Skeletal muscle tissue (tissue), 4 donors: ENCODE data around the gene HYAL1. TPM values are rescaled to one million over a fixed set of nuclear protein-coding genes. Genes with fewer than 3 reads are reported as not detected.

Experiments
- H3K27ac ChIP-seq: one replicate; pipeline ENCODE4 v1.7.0; 2013; ENCODE audit warnings: mild to moderate bottlenecking, low read depth, low read length, inconsistent platforms
- H3K27me3 ChIP-seq, 3 donors: one replicate each; pipeline ENCODE4 v1.7.0; 2013; ENCODE audit warnings: low read length in 3 of 3; ENCODE audit not compliant: control insufficient read depth in 3 of 3, insufficient read depth in 3 of 3
- H3K36me3 ChIP-seq, 3 donors: one replicate each; pipeline ENCODE4 v1.7.0; 2013; ENCODE audit warnings: low read length in 3 of 3; ENCODE audit not compliant: control insufficient read depth in 3 of 3, insufficient read depth in 3 of 3
- H3K4me1 ChIP-seq, 3 donors: one replicate each; pipeline ENCODE4 v1.7.0; 2013; ENCODE audit warnings: low read length in 3 of 3, mild to moderate bottlenecking in 3 of 3; ENCODE audit not compliant: control insufficient read depth in 3 of 3, insufficient read depth in 3 of 3
- H3K4me3 ChIP-seq, 3 donors: one replicate each; pipeline ENCODE4 v1.7.0; 2013; ENCODE audit warnings: low read length in 3 of 3
- H3K9ac ChIP-seq, 3 donors: one replicate each; pipeline ENCODE4 v1.7.0; 2013; ENCODE audit warnings: low read length in 3 of 3, mild to moderate bottlenecking in 3 of 3, moderate library complexity in 2 of 3, low read depth in 1 of 3
- H3K9me3 ChIP-seq, 3 donors: one replicate each; pipeline ENCODE4 v1.7.0; 2013; ENCODE audit warnings: low read length in 3 of 3; ENCODE audit not compliant: control insufficient read depth in 3 of 3
- total RNA-seq: library from RNA; depleted of rRNA; stranded (reverse); fragments of >200 nt; gene quantifications from one replicate; pipeline ENCODE4 v1.2.3, GENCODE V29; 2014
- donor health status: Osteomylitis.

HYAL1 gene
- total RNA-seq, 1 donor from 2014 or later: 2.6 TPM

GRCh38 chr3:50325497-50326181 lies 22.3 kb upstream of the HYAL1 start:
- Histone ChIP-seq H3K27me3 (no peaks in the 10 kb centered on the region), H3K4me1 (peaks cover 32 to 54% (median 46%) of the 10 kb centered on the region in 3 donors), H3K27ac (no peak overlapping the region), H3K36me3 (peaks cover 17 to 23% (median 22%) of the 10 kb centered on the region in 3 donors), H3K9me3 (no peaks in the 10 kb centered on the region), H3K4me3 (no peak overlapping the region), H3K9ac (no peak overlapping the region)

GRCh38 chr3:50325113-50325480 lies 21.7 kb upstream of the HYAL1 start:
- Histone ChIP-seq H3K27ac (no peak overlapping the region), H3K4me1 (peaks cover 37 to 60% (median 52%) of the 10 kb centered on the region in 3 donors), H3K4me3 (no peak overlapping the region), H3K9ac (no peak overlapping the region), H3K27me3 (no peaks in the 10 kb centered on the region), H3K9me3 (no peaks in the 10 kb centered on the region), H3K36me3 (peaks cover 12 to 18% (median 16%) of the 10 kb centered on the region in 3 donors)

GRCh38 chr3:50324351-50325112 lies 21.2 kb upstream of the HYAL1 start:
- Histone ChIP-seq H3K4me3 (no peak overlapping the region), H3K27ac (peak overlapping the region; percentile 97), H3K9ac (peak overlapping the region in 2 of 3 donors; percentile 10 to 25), H3K27me3 (no peaks in the 10 kb centered on the region), H3K9me3 (no peaks in the 10 kb centered on the region), H3K36me3 (peaks cover 10 to 19% (median 14%) of the 10 kb centered on the region in 3 donors), H3K4me1 (peaks cover 43 to 65% (median 57%) of the 10 kb centered on the region in 3 donors)

GRCh38 chr3:50323614-50324199 lies 20.3 kb upstream of the HYAL1 start:
- no peak overlapping the region for H3K4me3 ChIP-seq
- peak overlapping the region; percentile 97 for H3K27ac ChIP-seq
- H3K9ac ChIP-seq: peak overlapping the region; percentile 8 to 16 (median 10)
- H3K27me3 ChIP-seq: no peaks in the 10 kb centered on the region
- peaks cover 50 to 72% (median 64%) of the 10 kb centered on the region in 3 donors for H3K4me1 ChIP-seq
- H3K36me3 ChIP-seq: peaks cover 17 to 27% (median 17%) of the 10 kb centered on the region in 3 donors
- no peaks in the 10 kb centered on the region for H3K9me3 ChIP-seq

GRCh38 chr3:50323092-50323600 lies 19.8 kb upstream of the HYAL1 start:
- Histone ChIP-seq H3K36me3 (peaks cover 22 to 33% (median 23%) of the 10 kb centered on the region in 3 donors), H3K27me3 (no peaks in the 10 kb centered on the region), H3K27ac (peak overlapping the region; percentile 97), H3K9ac (peak overlapping the region in 2 of 3 donors; percentile 34 to 98), H3K4me1 (peaks cover 51 to 72% (median 64%) of the 10 kb centered on the region in 3 donors), H3K4me3 (peak overlapping the region in 2 of 3 donors; percentile 23 to 91), H3K9me3 (no peaks in the 10 kb centered on the region)

GRCh38 chr3:50322386-50323091 lies 19.2 kb upstream of the HYAL1 start, which contains the start of gene HYAL2:
Gene HYAL2, minus strand, starts transcription at chr3:50322745. Its CDS starts 2,256 bp downstream, at chr3:50320489.
- Histone ChIP-seq H3K27ac (peak within 1 kb of the TSS; percentile 97), H3K36me3 (peaks cover 25 to 38% (median 26%) of the 10 kb centered on the region in 3 donors), H3K4me3 (peak within 1 kb of the TSS; percentile 91 to 98 (median 92)), H3K9me3 (no peaks in the 10 kb centered on the region), H3K27me3 (no peaks in the 10 kb centered on the region), H3K9ac (peak within 1 kb of the TSS; percentile 96 to 99 (median 98)), H3K4me1 (peaks cover 55 to 76% (median 67%) of the 10 kb centered on the region in 3 donors)

- Histone ChIP-seq H3K36me3 (peaks cover 30 to 42% (median 30%) of the 10 kb centered on the region in 3 donors), H3K27ac (peak overlapping the region; percentile 97), H3K27me3 (no peaks in the 10 kb centered on the region), H3K9me3 (no peaks in the 10 kb centered on the region), H3K9ac (peak overlapping the region; percentile 71 to 98 (median 96)), H3K4me1 (peaks cover 55 to 76% (median 67%) of the 10 kb centered on the region in 3 donors), H3K4me3 (peak overlapping the region; percentile 69 to 92 (median 91))
These were observed 18.7 kb upstream of the HYAL1 start for GRCh38 chr3:50322115-50322385.

- no peaks in the 10 kb centered on the region for H3K9me3 ChIP-seq
- H3K36me3 ChIP-seq: peaks cover 31 to 43% (median 33%) of the 10 kb centered on the region in 3 donors
- H3K27ac ChIP-seq: peak overlapping the region; percentile 97
- peaks cover 55 to 77% (median 68%) of the 10 kb centered on the region in 3 donors for H3K4me1 ChIP-seq
- H3K9ac ChIP-seq: peak overlapping the region; percentile 96 to 99 (median 98)
- peak overlapping the region; percentile 91 to 98 (median 92) for H3K4me3 ChIP-seq
- no peaks in the 10 kb centered on the region for H3K27me3 ChIP-seq
These were observed 18.2 kb upstream of the HYAL1 start for GRCh38 chr3:50321336-50322114.
